Astrocyte (in vitro differentiated cells and primary cell): ENCODE data around the gene GSK3B.
A peak's percentile ranks its signal among the peaks of the same experiment; 100 is the strongest.

Experiments
- EZH2 ChIP-seq: IDR thresholded peaks from 2 replicates; pipeline ENCODE4 v1.6.1; 2012; ENCODE audit warnings: mild to moderate bottlenecking, low read length, inconsistent platforms; ENCODE audit not compliant: insufficient read depth
- TF ChIP-seq, protein P1 (sequence below): IDR thresholded peaks from 2 replicates; pipeline ENCODE4 v1.5.1; 2011; ENCODE audit warnings: low read depth, mild to moderate bottlenecking, inconsistent platforms, low read length, moderate library complexity; ENCODE audit not compliant: insufficient read depth

- TF ChIP-seq, protein P1, sequence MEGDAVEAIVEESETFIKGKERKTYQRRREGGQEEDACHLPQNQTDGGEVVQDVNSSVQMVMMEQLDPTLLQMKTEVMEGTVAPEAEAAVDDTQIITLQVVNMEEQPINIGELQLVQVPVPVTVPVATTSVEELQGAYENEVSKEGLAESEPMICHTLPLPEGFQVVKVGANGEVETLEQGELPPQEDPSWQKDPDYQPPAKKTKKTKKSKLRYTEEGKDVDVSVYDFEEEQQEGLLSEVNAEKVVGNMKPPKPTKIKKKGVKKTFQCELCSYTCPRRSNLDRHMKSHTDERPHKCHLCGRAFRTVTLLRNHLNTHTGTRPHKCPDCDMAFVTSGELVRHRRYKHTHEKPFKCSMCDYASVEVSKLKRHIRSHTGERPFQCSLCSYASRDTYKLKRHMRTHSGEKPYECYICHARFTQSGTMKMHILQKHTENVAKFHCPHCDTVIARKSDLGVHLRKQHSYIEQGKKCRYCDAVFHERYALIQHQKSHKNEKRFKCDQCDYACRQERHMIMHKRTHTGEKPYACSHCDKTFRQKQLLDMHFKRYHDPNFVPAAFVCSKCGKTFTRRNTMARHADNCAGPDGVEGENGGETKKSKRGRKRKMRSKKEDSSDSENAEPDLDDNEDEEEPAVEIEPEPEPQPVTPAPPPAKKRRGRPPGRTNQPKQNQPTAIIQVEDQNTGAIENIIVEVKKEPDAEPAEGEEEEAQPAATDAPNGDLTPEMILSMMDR = peak; percentile 11
- no peak for TF ChIP-seq EZH2
These were observed 175.0 kb downstream of the GSK3B start for GRCh38 chr3:119918992-119919933.
